Activated CD8-positive, alpha-beta memory T cell treated with anti-CD3 and anti-CD28 coated beads for 24 hours (primary cell): ENCODE data around the gene HPS1.

Source experiments
- DNase-seq: peaks from one replicate; pipeline ENCODE4 v3.0.0-alpha.2; 2020

Gene HPS1

DNA sequence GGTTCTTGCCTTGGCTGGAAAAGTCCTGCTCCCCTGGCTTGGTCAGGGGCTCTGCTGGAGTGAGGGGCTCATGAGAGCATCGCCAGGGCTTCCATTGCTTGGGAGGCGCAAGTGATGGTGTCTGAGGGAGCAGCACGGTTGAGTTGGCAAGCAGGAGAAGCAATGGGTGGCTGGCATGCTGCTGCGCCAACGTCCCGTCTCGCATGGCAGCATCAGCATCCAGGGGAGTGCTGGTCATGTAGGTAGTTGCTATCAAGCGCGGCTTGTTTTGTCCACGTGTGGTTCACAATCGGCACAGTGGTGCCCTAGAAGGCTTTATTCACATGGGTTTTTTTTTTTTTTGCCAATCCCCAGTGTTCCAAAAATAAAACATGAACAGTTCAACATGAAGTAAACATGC, 35.6 kb downstream of the HPS1 start:
- no peak for DNase-seq

DNA sequence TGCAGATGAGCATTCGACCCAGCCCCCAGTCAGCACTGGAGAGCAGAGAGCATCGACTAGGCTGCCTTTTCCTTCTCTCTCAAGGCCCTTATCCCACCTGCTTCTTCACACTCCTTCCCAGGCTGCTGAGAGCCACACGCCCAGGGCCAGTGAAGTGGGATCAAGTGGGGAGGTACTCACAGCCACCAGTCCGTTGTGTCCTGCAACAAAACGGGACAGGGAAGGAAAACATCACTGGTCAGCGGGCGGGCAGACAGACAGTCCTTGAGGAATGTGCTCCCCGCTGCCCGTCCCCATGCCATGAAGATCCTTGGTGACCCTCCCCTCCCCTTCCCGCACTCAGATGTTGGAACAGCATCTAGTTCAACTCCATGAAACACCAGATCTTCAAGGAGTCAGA, 36.0 kb downstream of the HPS1 start:
- no peak for DNase-seq

DNA sequence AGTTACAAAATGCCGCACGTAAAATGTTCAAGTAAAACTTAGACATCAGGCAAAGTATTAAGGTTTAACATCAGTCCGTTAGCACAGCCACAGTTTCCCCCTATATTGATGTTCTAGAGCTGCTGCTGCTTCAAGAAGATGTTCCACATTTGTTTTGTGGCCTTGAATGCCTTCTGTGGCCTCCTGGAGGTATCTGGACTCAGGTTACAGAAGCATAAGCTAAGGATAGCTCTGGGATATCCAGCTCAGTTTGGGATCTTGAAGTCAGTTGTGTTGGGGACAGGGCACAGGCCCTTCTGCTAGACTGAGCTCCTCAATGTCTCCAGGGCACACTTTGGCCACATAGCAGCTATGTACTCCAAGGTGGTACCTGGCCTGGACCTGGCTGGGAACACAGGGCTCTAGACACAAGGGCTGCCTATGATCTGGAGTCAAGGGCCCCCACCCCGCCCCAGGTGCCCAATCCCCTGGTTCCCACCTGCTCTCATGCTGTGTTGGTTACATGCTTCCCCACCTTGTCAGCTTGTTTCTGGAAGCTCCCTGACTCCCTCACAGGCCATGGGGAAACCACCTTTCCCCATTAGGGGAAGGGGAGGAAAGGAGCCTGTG, 36.5 kb downstream of the HPS1 start:
- DNase-seq: no peak

DNA sequence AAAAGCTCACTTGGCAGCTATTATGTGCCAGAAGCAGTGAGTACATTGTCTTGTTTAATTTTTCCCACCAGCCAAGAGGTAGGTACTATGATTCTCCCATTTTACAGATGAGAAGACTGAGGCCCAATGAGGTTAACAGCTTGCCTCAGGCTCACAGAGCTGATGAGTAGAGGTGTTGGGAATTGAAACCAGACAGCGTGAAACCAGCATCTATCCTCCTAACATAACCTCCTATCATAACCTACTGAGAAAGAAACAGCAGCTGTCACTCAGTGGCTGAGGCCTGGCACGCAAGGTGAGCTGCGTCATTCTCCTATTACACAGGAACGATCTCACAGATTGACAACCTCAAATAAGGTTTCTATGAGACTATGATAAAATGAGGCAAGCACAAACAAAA, 37.9 kb downstream of the HPS1 start:
- no peak for DNase-seq

DNA sequence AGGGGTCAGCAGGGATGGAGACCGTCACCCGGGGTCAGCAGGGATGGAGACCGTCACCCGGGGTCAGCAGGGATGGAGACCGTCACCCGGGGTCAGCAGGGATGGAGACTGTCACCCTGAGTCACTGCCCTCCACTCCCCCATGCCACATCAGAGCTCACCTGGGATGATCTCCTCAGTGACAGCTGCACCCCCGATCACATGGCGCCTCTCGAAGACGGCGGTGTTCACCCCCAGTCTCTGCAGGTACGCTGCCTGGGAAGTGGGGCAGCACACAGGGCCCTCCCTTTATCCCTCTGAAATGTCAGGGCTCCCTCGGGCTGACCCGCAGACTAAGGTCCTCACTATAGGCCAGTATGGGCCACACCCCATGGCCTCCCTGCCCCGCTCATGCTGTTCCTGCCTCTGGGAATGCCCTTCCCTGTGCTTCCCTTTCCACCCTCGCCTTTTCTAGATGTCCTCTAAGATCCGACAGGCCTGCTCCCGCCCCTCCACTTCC, 38.9 kb downstream of the HPS1 start:
- DNase-seq: no peak

DNA sequence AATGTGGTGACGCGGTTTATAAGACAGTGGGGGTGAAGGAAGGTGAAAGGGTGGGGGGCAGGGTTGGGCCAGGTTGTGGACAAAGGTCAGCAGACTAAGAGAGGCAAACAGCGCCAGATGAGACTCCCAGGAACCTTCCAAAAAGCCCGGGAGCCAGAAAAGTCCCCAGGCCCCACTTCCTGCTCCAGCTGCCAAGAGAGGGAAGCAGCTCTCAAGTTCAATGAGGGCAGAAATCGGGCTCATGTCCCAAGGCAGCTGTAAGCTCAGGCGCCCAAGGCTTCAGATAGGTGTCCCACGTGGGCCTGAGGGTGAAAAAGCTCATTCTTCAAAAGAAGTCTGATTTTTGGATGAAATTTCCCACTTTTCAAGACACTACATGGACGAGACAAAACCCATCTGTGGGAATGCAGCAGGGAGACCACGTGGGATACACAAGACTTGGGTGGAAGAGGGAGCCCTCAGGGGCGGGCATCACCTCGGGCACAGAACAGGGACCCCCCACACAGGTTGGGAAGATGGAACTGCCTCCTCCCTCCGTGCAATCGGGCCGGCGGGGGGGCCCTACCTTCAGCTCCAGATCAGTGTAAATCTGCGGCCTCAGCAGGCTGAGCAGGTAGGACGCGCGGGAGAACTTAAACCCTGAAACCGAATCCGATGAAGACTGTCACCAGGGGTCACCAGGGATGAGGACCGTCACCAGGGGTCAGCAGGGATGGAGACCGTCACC, 39.6 kb downstream of the HPS1 start:
- DNase-seq: no peak

DNA sequence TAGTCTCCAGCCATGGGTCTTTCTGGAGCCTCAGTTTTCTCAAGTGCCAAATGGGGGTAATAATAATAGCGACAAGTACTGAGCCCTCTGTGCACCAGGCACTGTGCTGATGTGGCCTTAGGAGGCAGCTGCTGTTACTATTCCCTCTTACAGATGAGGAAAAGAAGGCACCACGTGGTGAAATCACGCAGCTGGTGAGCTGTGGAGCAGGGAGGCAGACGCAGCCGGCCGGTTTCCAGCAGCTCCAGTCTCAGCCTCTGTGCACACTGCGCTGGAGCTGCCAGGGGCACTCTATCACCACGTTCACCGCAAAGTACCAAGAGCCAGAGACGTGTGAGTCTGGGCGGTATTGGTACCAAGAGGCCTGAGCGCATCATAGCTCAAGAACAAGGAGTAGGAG, 41.3 kb downstream of the HPS1 start:
- DNase-seq: no peak

DNA sequence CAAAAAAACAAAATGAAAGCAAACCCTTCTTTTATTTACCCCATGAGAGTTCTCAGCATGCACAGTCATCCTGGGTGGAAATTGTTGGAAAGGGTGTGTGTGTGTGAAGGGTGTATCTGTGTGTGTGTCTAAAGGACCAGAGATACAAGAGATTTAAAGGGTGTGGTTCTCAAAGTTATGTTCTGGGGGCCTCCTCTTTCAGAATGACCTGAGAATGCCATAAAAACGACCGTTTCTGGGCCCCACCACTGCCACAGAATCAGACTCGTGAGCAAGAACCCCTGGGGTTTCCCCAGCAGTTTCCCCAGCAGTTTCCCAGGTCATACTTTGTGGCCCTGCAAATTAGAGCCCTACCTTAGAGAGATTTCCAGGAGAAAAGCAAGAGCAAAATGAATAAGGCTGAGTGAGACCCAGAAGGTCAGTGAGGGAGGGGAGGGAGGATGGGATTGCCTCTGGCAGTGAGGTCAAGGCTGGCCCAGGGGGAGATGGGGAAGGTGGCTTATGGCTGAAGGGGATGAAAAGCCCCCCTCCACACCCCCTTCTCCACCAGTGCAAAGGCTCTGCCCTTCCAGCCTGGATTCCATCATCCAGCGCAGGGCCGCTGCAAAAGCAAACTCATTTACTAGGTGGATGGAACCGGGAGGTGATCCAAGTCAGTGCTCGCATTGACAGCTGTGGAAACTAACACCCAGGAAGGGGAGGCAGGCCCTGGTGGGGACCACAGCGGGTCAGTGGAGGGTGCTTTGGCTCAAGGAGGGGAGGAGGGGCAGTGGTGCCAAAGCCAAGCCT, 42.0 kb downstream of the HPS1 start:
- no peak for DNase-seq

DNA sequence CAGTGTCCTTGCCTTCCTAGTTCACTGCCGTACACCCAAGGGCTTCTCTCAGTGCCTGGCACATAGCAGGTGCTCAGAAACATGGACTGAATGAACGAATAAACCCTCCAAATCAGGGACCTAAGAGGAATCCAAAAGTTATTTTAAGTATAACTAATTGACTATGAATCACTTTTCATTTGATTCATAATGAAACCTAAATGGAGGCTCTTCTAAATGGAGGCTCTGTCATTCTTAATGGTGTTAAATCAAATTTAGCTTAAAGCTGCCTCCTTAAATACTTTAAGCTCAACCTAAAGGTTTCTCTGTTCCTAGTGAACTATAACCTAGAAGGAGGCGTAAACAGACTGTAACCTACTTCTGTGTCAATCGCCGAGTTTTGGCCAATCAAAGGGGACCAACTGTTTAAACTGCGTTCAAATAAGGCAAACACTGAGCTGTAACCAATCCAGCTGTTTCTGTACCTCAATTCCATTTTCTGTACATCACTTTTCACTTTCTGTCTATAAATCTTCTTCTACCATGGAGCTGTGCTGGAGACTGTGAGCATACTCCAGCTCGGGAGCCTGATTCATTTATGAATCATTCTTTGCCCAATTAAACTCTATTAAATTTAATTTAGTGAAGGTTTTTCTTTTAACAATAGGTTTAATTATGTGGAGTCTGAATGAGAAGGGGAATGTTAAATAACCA, 42.8 kb downstream of the HPS1 start:
- DNase-seq: no peak

DNA sequence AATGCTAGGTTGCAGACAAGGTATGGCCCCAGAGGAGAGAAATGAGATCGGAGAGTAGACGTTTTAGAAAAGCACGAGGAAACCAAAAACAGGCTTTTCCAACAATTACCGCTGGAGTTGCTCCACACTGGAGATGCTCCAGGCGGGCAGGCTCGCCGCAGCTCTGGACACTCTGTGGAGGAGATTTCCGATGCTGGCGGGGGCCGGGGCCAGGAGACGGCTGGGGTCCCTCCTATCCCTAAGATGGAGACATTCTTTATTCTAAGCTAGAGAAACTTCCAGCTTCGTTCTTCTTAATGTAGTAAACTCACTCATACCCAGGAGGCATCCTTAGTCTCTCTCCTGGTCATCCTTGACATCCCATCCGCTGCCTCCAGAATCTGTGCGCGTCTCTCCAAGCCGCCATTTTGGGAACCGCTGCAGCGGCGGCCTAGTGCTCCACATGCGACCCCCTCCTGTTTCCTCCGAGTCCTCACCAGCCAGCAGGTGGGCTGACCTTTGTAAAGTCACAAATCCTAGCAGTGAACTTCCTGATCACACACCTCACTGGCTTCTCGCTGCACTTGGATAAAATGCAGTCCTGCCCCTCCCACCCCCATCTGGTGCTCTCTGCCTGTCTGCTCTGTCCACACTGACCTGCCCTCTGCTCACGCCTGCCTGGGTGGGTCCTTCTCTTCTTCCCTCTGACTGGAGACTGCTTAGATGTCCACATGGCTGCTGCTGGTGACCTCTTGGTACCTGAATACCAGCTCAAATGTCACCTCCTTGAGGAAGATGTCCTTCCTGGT, 43.6 kb downstream of the HPS1 start:
- no peak for DNase-seq

DNA sequence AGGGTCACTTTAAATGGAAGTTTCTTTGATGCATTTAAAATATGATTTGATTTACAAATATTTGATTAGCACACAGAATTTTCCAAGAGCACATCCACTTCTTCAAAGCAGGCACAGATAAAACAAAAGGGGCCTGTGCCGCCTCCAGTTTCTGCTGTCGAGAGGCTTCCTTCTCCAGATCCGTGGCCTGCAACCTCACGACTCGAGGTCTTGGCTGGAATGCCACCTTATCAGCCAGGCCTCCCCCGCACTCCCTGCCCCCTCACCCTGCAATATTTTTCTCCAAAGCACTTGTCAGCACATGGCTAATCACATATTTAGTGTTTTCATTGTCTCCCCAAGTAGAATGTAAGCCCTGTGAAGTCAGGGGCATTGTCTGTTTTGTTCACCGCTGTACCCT, 44.3 kb downstream of the HPS1 start:
- no peak for DNase-seq

DNA sequence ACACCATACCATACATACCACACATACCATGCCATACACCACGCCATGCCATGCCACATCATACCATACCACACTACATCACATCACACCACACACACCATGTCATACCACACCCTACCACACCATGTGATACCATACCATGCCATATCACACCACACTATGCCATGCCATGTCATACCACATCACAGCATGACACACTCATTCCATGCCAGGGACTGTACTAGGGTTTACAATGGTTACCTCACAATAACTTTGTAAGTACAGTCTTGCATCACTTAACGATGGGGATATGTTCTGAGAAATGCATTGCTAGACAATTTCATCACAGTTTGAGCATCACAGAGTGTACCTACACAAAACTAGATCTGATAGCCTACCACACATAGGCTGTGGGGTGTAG, 46.3 kb downstream of the HPS1 start:
- DNase-seq: no peak

DNA sequence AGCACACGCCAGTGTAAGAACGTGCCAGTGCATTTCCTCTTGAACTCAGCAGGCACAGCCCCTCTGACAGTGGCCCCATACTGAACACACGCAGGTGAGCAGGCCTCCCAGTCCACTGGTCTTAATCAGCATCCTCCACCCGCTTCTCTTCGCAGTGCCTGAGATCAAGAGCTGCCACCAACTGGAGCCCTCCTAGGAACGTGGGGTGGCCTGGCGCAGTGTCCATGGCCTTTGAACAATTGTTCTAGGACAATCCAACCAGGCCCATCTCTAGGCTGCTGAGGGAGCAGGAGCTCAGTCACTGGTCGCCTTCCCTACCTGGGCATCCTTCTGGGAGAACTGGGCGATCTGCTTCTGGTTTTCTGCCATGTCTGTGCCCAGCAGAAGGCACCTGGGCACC, 47.0 kb downstream of the HPS1 start:
- no peak for DNase-seq

DNA sequence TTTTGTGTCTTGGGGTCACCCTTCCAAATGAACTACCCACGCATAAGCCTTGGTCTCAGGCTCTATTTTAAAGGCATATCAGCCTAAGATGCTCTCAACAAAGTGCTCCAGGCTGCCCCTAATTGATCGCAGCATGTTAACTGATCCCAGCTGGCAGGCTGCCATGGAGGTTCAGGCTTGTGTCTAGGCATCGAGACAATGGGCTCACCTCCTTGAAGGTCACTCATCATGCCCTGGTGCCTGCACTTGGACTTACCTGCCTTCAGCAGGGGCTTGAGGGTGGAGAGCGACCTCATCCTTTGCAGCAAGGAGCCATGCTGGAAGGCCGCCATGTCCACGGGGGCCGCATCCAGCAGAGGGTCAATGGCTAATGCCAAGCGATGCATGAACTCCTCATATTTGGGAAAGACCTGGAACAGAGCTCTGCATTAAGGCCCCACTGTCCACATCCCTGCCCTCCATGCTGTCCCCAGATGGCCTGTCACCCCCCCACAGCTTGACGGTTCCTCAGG, 49.6 kb downstream of the HPS1 start:
- no peak for DNase-seq

DNA sequence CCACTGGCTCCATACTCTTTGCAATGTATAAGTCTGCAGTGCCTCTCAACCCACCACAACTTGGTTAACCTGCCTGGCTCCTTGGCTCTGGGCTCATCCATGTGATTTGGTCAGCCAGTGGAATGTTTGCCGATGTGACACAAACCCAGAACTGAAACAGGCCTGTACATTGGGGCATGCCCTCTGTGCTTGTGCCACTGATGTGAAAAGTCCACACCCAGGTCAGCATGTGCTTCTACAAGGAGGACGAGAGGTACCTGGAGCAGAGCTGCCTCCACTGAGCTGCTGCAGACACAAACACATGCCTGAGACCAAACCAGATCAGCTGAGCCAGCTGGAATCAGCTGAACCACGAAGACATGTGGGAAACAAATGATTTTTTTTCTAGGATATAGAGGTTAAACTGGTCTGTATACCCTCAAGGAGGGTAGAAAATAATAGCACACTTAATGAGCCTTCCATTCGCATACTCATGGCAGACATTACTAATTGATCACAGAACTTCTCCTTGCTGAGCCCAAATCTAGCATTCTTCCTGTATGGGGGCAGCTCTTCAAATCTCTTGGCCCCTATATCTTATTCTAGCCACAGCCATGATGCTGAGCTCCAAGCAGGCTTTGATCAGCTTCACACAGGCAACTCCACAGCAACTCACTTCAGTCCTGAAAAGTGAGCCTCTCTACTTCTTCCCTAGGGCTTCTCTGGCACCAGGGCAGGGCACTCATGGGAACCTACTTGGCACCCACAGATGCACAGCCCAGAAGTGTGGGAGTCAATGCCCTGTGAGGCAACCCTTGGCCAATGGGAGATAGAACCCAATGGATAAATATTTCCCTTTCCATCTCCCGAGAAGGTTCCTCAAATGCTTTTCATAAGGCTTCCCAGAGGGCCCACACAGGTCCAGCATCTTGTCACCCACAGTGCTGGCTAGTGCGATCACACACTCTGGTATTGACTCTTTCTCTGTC, 50.4 kb downstream of the HPS1 start:
- DNase-seq: no peak

DNA sequence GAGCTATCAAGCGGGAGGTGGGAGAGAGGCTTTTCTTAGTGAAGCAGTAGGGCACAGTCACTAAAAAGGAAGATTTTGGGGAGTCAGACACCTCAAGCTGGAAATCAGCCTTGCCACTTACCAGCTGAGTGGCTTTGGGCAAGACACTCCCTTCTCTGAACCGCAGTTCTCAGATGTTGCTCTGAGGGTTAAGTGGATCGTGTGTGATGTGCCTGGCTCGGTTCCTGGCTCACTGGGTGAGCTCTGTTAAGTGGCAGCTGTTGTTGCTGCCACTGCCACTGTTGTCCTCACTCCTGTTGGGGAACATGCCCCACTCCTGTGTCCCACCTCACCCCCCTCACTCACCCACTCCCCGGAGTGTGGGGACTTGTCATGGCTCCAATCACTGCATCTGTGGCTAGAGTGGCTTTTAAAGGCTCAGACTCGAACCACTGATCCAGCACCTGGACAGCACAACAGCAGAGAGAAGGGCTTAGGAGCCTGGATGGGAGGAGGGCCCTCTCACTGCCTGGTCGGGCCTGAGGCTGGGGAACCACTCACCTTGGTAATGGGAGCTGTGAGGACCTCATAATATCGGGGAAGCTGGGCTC, 51.8 kb downstream of the HPS1 start:
- DNase-seq: no peak

DNA sequence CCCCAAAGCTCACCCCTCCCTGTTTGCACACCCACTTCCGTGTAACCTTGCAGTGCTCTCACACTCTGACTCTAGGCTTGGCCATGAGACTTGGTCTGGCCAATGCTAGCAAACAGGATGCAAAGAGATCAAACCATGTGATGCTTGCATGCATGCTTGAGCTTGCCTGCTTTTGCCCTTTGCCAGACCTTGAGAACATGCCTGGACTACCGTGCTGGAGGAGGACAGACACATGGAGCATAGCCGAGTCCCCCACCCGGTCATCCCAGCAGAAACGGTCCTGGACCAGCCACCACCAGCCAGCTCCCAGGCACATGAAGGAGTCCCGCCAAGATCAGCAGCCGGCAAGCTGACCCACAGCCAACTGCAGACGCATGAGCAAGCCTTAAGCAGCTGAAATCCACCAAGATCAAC, 55.1 kb downstream of the HPS1 start:
- no peak for DNase-seq

DNA sequence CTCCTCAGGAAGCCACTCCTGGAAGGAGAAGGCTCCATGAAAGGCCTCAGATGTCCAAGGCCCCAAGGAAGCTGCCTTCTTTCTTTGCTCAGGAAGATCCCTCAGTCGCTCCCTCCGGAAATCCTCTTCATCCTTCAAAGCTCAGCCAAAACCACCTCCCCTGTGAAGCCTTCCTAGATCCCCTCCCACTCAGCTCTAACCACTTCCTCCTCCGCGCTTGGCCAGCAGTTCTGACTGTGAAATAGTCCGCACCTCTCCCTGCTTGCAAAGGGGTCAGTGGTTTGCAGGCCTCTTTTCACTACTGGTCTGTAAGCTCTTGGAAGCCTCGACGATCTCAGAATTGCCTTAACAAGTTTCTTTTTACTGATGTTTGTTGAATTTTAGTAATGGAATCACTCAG, 55.7 kb downstream of the HPS1 start:
- DNase-seq: no peak

DNA sequence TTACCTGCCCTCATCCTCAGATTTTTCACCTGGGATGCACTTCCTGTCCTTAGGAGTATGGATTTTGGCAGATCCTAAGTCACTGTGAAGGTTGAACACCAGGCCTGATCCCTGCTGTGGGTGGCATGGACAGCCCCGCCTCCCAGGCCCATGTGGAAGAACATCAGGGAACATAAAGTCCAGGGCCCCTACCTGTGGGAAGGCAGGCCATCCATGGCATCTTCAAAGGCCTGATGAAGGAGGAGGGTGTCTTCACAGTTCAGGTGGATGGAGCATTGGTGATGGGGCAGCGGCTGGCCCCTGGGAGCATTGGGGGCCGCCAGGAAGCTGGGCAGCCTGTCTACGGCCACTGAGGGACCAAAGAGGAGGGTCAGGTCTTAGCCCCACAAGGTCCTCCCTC, 56.3 kb downstream of the HPS1 start:
- DNase-seq: no peak

DNA sequence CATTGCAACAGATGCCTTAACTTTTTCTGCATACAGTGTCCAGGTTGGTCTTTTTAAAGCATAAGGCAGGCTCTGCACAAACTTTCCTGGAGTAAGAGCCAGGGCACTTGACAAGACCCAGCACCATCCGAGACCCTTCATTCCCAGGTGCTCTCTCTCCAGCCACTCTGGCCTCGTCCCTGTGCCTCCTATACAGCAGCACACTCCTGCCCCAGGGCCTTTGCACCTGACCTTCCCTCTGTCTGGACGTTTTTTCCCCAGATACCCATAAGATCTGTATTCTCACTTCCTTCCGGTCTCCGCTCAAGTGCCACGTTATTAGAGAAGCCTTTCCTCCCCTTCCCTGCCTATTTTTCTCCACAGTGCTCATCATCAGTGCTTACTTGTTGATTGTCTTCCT, 57.3 kb downstream of the HPS1 start:
- no peak for DNase-seq
